HL-60 (cell line): Measurements from ENCODE around the gene DNAJC22.
"Not testable (repeated sequence)": the region's sequence is repeated elsewhere in the genome, so short reads cannot be mapped to it uniquely, and the experiment has no call there.

Source experiments
- DNase-seq, 2 experiments: peaks; one replicate each; pipeline ENCODE4 v3.0.0-alpha.2; 2010 to 2020; ENCODE audit warnings: low read depth in 1 of 2, low spot score in 1 of 2
- H3K27ac ChIP-seq: fragments of 250-450 bp; sonication (Bioruptor Pico); replicated peaks from 2 replicates; pipeline ENCODE4 v1.5.1; 2020; ENCODE audit warnings: mild to moderate bottlenecking, moderate library complexity
- H3K27me3 ChIP-seq: fragments of 250-450 bp; sonication (Bioruptor Pico); 2 replicates; pipeline ENCODE4 v1.5.1; 2021; ENCODE audit warnings: mild to moderate bottlenecking, moderate library complexity; ENCODE audit not compliant: insufficient read depth, poor library complexity, severe bottlenecking
- H3K4me3 ChIP-seq: replicated peaks from 2 replicates; pipeline ENCODE4 v1.5.1; 2011; ENCODE audit warnings: mild to moderate bottlenecking, control low read depth, low read length; ENCODE audit not compliant: insufficient read depth
- GABPA ChIP-seq: IDR thresholded peaks from 2 replicates; pipeline ENCODE4 v1.6.1; 2012; ENCODE audit warnings: low read depth
- POLR2AphosphoS5 ChIP-seq: IDR thresholded peaks from 2 replicates; pipeline ENCODE4 v1.6.1; 2012; ENCODE audit warnings: low read depth
- SPI1 ChIP-seq: IDR thresholded peaks from 2 replicates; pipeline ENCODE4 v1.6.1; 2012; ENCODE audit warnings: low read depth, mild to moderate bottlenecking, borderline replicate concordance
- TF ChIP-seq, protein P1 (sequence below): IDR thresholded peaks from one replicate; pipeline ENCODE4 v1.5.1; 2011; ENCODE audit warnings: low read length, control low read depth, inconsistent platforms; ENCODE audit not compliant: insufficient read depth
- TF ChIP-seq, protein P2 (sequence below): IDR thresholded peaks from 2 replicates; pipeline ENCODE4 v1.6.1; 2012; ENCODE audit warnings: low read depth; ENCODE audit not compliant: insufficient replicate concordance

DNAJC22 gene

DNA sequence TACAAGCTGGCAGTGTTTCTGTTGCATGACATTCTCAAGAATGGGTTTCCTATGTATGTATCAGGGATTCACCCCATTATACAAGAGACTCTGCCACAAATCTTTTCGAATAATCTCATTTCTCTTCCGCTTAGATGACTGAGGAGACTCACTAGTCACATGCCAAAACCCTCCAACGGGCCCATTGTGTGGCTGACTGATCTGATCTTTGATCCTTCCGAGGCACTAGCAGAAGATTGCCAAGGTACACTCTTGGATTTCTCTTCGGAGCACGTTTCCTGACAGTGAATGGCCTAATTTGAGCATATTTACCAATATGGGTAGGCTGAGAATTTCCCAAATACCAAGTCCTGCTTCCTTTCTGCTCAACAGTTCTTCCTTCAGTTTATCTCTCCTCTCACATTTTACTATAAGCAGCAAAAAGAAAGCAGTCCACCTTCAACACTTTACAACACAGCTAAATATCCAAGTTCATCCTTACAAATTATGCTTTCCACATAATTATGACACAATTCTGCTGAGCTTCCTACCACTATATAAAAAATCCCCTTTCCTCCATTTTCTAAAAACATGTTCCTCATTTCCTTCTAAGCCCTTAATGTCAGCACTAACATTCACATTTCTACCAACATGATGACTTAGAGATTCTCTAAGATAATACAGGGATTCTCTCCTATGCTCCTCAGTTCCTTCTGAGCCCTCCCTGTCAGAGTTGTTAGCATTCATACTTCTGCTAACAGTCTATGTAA, 40.8 kb upstream of the DNAJC22 start:
- Histone ChIP-seq H3K27me3 (no peaks in the 10 kb centered on the region), H3K27ac (no peak overlapping the region), H3K4me3 (no peak overlapping the region)
- TF ChIP-seq, protein P1, sequence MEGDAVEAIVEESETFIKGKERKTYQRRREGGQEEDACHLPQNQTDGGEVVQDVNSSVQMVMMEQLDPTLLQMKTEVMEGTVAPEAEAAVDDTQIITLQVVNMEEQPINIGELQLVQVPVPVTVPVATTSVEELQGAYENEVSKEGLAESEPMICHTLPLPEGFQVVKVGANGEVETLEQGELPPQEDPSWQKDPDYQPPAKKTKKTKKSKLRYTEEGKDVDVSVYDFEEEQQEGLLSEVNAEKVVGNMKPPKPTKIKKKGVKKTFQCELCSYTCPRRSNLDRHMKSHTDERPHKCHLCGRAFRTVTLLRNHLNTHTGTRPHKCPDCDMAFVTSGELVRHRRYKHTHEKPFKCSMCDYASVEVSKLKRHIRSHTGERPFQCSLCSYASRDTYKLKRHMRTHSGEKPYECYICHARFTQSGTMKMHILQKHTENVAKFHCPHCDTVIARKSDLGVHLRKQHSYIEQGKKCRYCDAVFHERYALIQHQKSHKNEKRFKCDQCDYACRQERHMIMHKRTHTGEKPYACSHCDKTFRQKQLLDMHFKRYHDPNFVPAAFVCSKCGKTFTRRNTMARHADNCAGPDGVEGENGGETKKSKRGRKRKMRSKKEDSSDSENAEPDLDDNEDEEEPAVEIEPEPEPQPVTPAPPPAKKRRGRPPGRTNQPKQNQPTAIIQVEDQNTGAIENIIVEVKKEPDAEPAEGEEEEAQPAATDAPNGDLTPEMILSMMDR: no peak
- no peak for TF ChIP-seq SPI1
- no peak for TF ChIP-seq POLR2AphosphoS5
- no peak for TF ChIP-seq GABPA
- TF ChIP-seq, protein P2, sequence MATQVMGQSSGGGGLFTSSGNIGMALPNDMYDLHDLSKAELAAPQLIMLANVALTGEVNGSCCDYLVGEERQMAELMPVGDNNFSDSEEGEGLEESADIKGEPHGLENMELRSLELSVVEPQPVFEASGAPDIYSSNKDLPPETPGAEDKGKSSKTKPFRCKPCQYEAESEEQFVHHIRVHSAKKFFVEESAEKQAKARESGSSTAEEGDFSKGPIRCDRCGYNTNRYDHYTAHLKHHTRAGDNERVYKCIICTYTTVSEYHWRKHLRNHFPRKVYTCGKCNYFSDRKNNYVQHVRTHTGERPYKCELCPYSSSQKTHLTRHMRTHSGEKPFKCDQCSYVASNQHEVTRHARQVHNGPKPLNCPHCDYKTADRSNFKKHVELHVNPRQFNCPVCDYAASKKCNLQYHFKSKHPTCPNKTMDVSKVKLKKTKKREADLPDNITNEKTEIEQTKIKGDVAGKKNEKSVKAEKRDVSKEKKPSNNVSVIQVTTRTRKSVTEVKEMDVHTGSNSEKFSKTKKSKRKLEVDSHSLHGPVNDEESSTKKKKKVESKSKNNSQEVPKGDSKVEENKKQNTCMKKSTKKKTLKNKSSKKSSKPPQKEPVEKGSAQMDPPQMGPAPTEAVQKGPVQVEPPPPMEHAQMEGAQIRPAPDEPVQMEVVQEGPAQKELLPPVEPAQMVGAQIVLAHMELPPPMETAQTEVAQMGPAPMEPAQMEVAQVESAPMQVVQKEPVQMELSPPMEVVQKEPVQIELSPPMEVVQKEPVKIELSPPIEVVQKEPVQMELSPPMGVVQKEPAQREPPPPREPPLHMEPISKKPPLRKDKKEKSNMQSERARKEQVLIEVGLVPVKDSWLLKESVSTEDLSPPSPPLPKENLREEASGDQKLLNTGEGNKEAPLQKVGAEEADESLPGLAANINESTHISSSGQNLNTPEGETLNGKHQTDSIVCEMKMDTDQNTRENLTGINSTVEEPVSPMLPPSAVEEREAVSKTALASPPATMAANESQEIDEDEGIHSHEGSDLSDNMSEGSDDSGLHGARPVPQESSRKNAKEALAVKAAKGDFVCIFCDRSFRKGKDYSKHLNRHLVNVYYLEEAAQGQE: no peak
- no peak for DNase-seq

DNA sequence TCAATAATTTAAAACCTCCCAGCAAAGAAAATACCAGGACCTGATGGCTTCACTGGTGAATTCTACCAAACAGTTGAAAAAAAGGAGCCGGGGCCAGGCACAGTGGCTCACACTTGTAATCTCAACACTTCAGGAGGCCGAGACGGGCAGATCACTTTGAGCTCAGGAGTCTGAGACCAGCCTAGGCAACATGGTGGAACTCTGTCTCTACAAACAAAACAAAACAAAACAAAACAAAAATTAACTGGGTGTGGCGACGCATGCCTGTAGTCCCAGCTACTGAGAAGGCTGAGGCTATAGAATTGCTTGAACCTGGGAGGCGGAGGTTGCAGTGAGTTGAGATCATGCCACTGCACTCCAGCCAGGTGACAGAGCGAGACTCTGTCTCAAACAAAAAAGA, 37.3 kb upstream of the DNAJC22 start:
- Histone ChIP-seq H3K4me3 (no peak overlapping the region), H3K27me3 (no peaks in the 10 kb centered on the region), H3K27ac (no peak overlapping the region)
- TF ChIP-seq GABPA: no peak
- no peak for DNase-seq

DNA sequence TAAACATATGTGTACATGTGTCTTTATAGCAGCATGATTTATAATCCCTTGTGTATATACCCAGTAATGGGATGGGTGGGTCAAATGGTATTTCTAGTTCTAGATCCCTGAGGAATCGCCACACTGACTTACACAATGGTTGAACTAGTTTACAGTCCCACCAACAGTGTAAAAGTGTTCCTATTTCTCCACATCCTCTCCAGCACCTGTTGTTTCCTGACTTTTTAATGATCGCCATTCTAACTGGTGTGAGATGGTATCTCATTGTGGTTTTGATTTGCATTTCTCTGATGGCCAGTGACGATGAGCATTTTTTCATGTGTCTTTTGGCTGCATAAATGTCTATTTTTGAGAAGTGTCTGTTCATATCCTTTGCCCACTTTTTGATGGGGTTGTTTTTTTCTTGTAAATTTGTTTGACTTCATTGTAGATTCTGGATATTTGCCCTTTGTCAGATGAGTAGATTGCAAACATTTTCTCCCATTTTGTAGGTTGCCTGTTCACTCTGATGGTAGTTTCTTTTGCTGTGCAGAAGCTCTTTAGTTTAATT, 36.2 kb upstream of the DNAJC22 start:
- not testable (repeated sequence) for H3K4me3 ChIP-seq, H3K27ac ChIP-seq, H3K27me3 ChIP-seq, DNase-seq

DNA sequence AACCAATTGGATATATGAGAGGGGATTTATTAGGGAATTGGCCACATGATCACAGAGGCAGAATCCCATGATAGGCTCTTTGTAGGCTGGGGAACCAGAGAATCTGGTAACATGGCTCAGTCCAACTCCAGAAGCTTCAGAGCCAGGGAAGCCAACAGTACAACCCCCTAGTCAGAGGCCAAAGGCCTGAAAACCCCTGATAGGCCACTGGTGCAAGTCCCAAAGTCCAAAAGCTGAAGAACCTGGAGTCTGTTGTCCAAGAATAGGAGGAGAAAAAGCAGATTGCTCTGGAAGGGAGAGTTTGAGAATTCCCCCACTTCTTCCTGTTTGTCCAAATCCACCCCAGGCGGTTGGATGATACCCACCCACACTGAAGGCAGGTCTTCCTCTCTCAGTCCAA, 31.9 kb upstream of the DNAJC22 start:
- no peak for DNase-seq
- H3K27ac ChIP-seq: no peak overlapping the region
- no peaks in the 10 kb centered on the region for H3K27me3 ChIP-seq
- H3K4me3 ChIP-seq: no peak overlapping the region
- TF ChIP-seq SPI1 (no peak), GABPA (no peak), POLR2AphosphoS5 (no peak)
- TF ChIP-seq, protein P2: no peak
- TF ChIP-seq, protein P1: no peak

DNA sequence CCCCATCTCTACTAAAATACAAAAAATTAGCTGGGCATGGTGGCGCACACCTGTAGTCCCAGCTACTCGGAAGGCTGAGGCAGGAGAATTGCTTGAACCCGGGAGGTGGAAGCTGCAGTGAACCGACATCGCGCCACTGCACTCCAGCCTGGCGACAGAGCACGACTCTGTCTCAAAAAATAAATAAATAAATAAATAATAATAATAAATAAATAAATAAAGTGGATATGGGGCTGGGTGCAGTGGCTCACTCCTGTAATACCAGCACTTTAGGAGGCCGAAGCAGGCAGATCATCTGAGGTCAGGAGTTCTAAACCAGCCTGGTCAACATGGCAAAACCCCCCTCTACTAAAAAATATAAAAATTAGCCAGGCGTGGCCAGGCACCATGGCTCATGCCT, 29.6 kb upstream of the DNAJC22 start:
- not testable (repeated sequence) for H3K27ac ChIP-seq, DNase-seq, H3K27me3 ChIP-seq, H3K4me3 ChIP-seq

DNA sequence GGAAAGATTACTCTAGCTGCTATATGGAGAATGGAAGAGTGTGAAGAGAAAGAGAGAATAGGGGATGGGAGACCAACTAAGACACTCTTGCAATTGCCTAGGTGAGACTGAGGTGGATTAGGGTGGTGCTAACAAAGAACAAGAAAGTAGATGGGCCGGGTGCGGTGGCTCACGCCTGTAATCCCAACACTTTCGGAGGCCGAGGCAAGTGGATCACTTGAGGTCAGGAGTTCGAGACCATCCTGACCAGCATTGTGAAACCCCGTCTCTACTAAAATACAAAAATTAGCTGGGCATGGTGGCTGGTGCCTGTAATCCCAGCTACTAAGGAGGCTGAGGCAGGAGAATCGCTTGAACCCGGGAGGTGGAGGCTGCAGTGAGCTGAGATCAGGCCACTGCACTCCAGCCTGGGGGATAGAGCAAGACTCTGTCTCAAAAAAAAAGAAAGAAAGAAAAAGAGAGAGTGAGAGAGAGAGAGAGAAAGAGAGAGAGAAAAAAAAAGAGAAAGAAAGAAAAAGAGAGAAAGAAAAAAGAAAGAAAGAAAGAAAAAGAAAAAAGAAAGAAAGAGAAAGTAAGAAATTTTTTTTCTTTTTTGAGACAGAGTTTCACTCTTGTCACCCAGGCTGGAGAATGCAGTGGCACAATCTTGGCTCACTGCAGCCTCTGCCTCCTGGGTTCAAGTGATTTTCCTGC, 26.1 kb upstream of the DNAJC22 start:
- H3K27me3 ChIP-seq, H3K4me3 ChIP-seq, DNase-seq, H3K27ac ChIP-seq: not testable (repeated sequence)
